OCI-LY7 (cell line): ENCODE results near the gene FSD1L. TPM values are rescaled to one million over a fixed set of nuclear protein-coding genes. Genes with fewer than 3 reads are reported as not detected.
A peak's percentile ranks its signal among the peaks of the same experiment; 100 is the strongest.

ENCODE experiments used
- BruUV-seq: library from RNA; stranded (reverse); fragments of 400-500 nt; replicated peaks from 2 replicates; lab custom pipeline; 2021; lab: Mats Ljungman, UMichigan
- CTCF ChIA-PET: fragments of 300-600 bp; sonication (Branson Sonifier 250); formaldehyde crosslinking; loops from one replicate; lab custom pipeline; 2022; ENCODE audit warnings: antibody characterized with exemption; ENCODE audit not compliant: unreplicated experiment; lab: Charles Lee
- POLR2A ChIA-PET: fragments of 300-600 bp; sonication (Branson Sonifier 250); formaldehyde crosslinking; loops from one replicate; lab custom pipeline; 2022; ENCODE audit warnings: antibody characterized with exemption; lab: Charles Lee
- DNase-seq: peaks from one replicate; pipeline ENCODE4 v3.0.0-alpha.2; 2015; ENCODE audit warnings: low spot score
- H2AFZ ChIP-seq: fragments of 200-600 bp; sonication (generic), shearing (Covaris generic); 2 replicates; pipeline ENCODE4 v1.6.1; 2014; ENCODE audit warnings: mild to moderate bottlenecking, antibody characterized with exemption, low read length, moderate library complexity
- H3K27ac ChIP-seq: fragments of 200-600 bp; sonication (generic); 2 replicates; pipeline ENCODE4 v1.5.1; 2014; ENCODE audit warnings: mixed run types, low read depth, mild to moderate bottlenecking, moderate library complexity, low read length, inconsistent platforms; ENCODE audit not compliant: poor library complexity, severe bottlenecking
- H3K36me3 ChIP-seq: fragments of 200-600 bp; sonication (generic); 2 replicates; pipeline ENCODE4 v1.6.1; 2014; ENCODE audit warnings: mild to moderate bottlenecking, antibody characterized with exemption, low read length, moderate library complexity, mixed read lengths; ENCODE audit not compliant: insufficient read depth
- H3K4me1 ChIP-seq: fragments of 200-600 bp; sonication (generic); 2 replicates; pipeline ENCODE4 v1.5.1; 2014; ENCODE audit warnings: mild to moderate bottlenecking, low read length; ENCODE audit not compliant: insufficient read depth, poor library complexity, severe bottlenecking
- H3K4me2 ChIP-seq: fragments of 200-600 bp; sonication (generic); 2 replicates; pipeline ENCODE4 v1.6.1; 2014; ENCODE audit warnings: mild to moderate bottlenecking, low read length
- H3K4me3 ChIP-seq: fragments of 200-600 bp; sonication (generic); 2 replicates; pipeline ENCODE4 v1.5.1; 2014; ENCODE audit warnings: mild to moderate bottlenecking, low read depth, low read length; ENCODE audit not compliant: poor library complexity, severe bottlenecking
- H3K79me2 ChIP-seq: fragments of 200-600 bp; sonication (generic); 2 replicates; pipeline ENCODE4 v1.6.1; 2016; ENCODE audit warnings: low read depth, mild to moderate bottlenecking, low read length, moderate library complexity, mixed read lengths; ENCODE audit not compliant: insufficient read depth
- H3K9me2 ChIP-seq: fragments of 200-600 bp; sonication (generic); 2 replicates; pipeline ENCODE4 v1.6.1; 2016; ENCODE audit warnings: mild to moderate bottlenecking, low read length, mixed read lengths; ENCODE audit not compliant: insufficient read depth
- H3K9me3 ChIP-seq: fragments of 200-600 bp; sonication (generic); 2 replicates; pipeline ENCODE4 v1.6.1; 2014; ENCODE audit warnings: mild to moderate bottlenecking, mixed run types, low read length, mixed read lengths
- H4K20me1 ChIP-seq: fragments of 200-600 bp; sonication (generic); 2 replicates; pipeline ENCODE4 v1.6.1; 2014; ENCODE audit warnings: mild to moderate bottlenecking, antibody characterized with exemption, low read length, moderate library complexity, mixed read lengths; ENCODE audit not compliant: insufficient read depth
- CTCF ChIP-seq: fragments of 200-600 bp; sonication (generic); conservative IDR thresholded peaks from 2 replicates; pipeline ENCODE4 v1.5.1; 2014; ENCODE audit warnings: mild to moderate bottlenecking, antibody characterized with exemption, low read length, moderate library complexity, mixed read lengths
- EZH2phosphoT487 ChIP-seq: fragments of 200-600 bp; sonication (generic); IDR thresholded peaks from 2 replicates; pipeline ENCODE4 v1.6.1; 2018; ENCODE audit warnings: low read depth, borderline replicate concordance, mild to moderate bottlenecking, mixed run types, antibody characterized with exemption, low read length, moderate library complexity, mixed read lengths
- intact Hi-C: fragments of 100-400 bp; cut with micrococcal nuclease; formaldehyde crosslinking; loops from one replicate; pipeline ENCODE4 v1.10.0; 2022; ENCODE audit not compliant: unreplicated experiment
- total RNA-seq, 2 experiments: library from RNA; depleted of rRNA in 1 of 2; stranded (reverse); fragments of >200 nt in 1 of 2; shearing (Covaris generic) in 1 of 2; gene quantifications; 2 replicates each; pipeline ENCODE4 v1.2.3, GENCODE V29; 2014 to 2022

FSD1L gene
- total RNA-seq, 2 experiments from 2014 or later: 4.4 to 7.9 TPM

- Histone ChIP-seq H3K27ac (no peak overlapping the region), H3K4me1 (peaks cover 7% of the 10 kb centered on the region), H3K4me2 (no peak overlapping the region), H2AFZ (no peak overlapping the region), H3K79me2 (peaks cover 10% of the 10 kb centered on the region; the same call in 1 of the 2 replicates), H3K9me3 (no peaks in the 10 kb centered on the region), H3K4me3 (no peak overlapping the region), H4K20me1 (no peaks in the 10 kb centered on the region), H3K9me2 (no peaks in the 10 kb centered on the region), H3K36me3 (no peaks in the 10 kb centered on the region)
- CTCF ChIA-PET: no interaction called here
- intact Hi-C loops: no loop called here
- no peak for TF ChIP-seq EZH2phosphoT487
- TF ChIP-seq CTCF: no peak
- DNase-seq: no peak
- POLR2A ChIA-PET: no interaction called here
- BruUV-seq: no TSS peak
These were observed 106.2 kb downstream of the FSD1L start for GRCh38 chr9:105554042-105554441.

- Histone ChIP-seq H3K4me2 (peak within 1 kb of the TSS; percentile 83), H3K4me3 (peak within 1 kb of the TSS; percentile 96), H3K36me3 (peaks cover 16% of the 10 kb centered on the region), H3K9me3 (0 out of 2 replicates have a peak, but pooled peaks cover 14% of the 10 kb centered on the region), H3K79me2 (peaks cover 10% of the 10 kb centered on the region; the same call in 1 of the 2 replicates), H3K9me2 (no peaks in the 10 kb centered on the region), H3K4me1 (peaks cover 15% of the 10 kb centered on the region), H3K27ac (no peak within 1 kb of the TSS), H2AFZ (peak within 1 kb of the TSS; percentile 100), H4K20me1 (no peaks in the 10 kb centered on the region)
- ChIA-PET POLR2A (interaction anchor here (0.6 to 1.1 kb wide), 6 partner anchors 16 to 1329 kb away, joined by 3 read pairs; no protein-coding TSS in a partner anchor), CTCF (no interaction called here)
- TF ChIP-seq CTCF: no peak
- TF ChIP-seq EZH2phosphoT487: no peak
- intact Hi-C loops: loop anchor here (5.0 kb wide), 2 partner anchors 111 to 139 kb away; partner anchors contain the start of gene FSD1L
- peak; percentile 87 for DNase-seq
- no TSS peak for BruUV-seq
These were observed 110.2 kb downstream of the FSD1L start, which contains the start of gene FKTN for GRCh38 chr9:105557804-105558610. Gene FKTN, plus strand, starts transcription at chr9:105558131. Its CDS starts 16,902 bp downstream, at chr9:105575033.
